GM23248 (cell line): Measurements from ENCODE around the gene FHDC1.

Experiments
- EZH2 ChIP-seq: fragments of 200-600 bp; sonication (generic); IDR thresholded peaks from 2 replicates; pipeline ENCODE4 v1.6.1; 2018; ENCODE audit warnings: antibody characterized with exemption, mild to moderate bottlenecking; ENCODE audit not compliant: insufficient read depth, poor library complexity, severe bottlenecking
- EZH2phosphoT487 ChIP-seq: fragments of 200-600 bp; sonication (generic); IDR thresholded peaks from 2 replicates; pipeline ENCODE4 v1.6.1; 2018; ENCODE audit warnings: antibody characterized with exemption, moderate library complexity, mild to moderate bottlenecking, low read depth; ENCODE audit not compliant: insufficient read depth

DNA sequence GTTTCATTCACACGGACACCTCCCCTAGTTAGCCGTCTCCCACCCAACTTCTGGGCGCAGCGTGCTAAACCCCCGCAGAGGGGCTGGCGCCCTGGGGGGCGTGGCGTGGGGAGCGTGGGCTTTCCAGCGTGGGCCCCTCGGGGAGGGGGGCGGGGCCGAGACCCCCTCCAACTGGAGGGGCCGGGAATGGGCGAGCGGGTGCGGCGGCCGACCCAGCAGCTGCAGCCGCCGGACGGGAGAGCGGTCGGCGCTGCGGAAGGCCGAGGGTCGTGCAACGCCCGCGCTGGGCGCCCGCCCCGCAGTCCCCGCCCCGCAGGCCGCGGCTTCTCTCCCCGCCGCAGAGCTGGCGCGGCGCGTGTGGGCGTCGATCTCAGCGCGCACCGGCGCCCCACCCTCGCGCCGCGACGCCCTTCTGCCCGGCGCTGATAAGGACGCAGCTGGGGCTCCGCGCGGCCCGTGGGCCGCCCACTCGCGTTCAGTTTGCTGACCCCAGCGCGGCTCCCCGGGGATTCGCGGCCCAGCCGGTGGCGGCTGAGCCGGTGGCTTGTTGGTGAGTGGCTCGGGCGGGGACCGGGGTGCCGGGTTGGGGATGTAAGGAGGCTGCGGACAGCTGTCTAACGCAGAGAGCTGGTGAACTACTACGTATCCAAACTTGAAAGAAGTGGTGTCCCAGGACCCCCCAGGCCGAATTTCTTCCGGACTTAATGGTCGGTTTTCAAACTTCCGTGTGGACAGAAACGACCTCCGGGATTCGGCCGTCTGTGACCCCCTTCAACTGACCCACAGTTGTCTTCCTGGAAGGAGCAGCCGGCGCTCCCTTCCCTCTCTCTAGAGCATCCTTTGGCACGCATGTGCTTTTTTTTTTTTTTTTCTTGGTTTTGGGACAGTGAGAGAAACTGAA lies 1.5 kb downstream of the FHDC1 start:
- TF ChIP-seq EZH2 (no peak), EZH2phosphoT487 (no peak)
